Erythroblast (primary cell): Measurements from ENCODE around the gene OPHN1.

Experiments used
- DNase-seq, 2 experiments: peaks; one replicate each; lab custom pipeline; 2025; lab: John Stamatoyannopoulos, UW
- GATA1 ChIP-seq: IDR thresholded peaks from 2 replicates; pipeline ENCODE4 v1.6.1; 2011; ENCODE audit warnings: low read depth, mild to moderate bottlenecking, control low read depth, low read length, moderate library complexity
- POLR2A ChIP-seq: IDR thresholded peaks from 2 replicates; pipeline ENCODE4 v1.6.1; 2011; ENCODE audit warnings: mild to moderate bottlenecking, low read length

The OPHN1 gene

DNA sequence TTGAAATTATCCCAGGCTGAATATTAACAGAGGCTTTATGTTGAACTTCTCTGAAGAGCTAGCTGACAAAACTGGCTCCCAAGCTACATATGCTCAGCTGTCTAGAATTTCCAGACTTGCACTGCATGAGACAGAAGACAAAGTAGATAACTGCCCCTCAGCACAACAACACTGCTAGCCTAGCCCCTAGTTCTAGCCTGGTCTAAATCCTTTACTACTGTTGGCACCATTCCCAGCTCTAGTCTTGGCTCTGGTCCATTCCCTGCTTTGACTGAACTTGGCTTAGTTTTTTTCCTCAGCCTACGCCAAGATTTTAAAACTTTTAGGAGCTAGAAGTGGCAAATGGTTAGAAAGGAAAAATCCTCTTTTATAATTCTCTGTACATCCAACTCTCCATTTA, 7.6 kb upstream of the OPHN1 start:
- peak; percentile 45 to 53 for DNase-seq
- no peak for TF ChIP-seq GATA1
- no peak for TF ChIP-seq POLR2A

- TF ChIP-seq POLR2A (no peak), GATA1 (no peak)
- peak; percentile 7 to 38 for DNase-seq
Observed at GRCh38 chrX:68440442-68440841, 7.1 kb upstream of the OPHN1 start.

DNA sequence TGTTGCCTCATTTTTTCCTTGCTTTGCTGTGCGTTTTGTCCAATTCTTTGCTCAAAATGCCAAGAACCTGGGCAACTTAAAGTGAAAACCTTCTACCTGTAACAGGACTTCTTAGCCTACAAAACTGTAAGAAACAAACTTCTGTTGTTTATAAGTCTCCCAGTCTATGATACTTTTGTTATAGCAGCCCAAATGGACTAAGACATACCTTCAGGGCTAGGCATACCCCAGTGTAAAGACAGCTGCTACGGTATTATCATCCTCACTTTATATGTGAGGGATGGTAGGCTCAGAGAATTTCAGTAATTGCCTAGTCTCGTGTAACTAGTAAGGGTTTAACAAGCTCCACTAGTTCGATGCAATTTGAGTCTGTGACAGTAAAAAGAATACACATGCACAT, 6.0 kb upstream of the OPHN1 start:
- DNase-seq: no peak
- no peak for TF ChIP-seq POLR2A
- TF ChIP-seq GATA1: no peak

DNA sequence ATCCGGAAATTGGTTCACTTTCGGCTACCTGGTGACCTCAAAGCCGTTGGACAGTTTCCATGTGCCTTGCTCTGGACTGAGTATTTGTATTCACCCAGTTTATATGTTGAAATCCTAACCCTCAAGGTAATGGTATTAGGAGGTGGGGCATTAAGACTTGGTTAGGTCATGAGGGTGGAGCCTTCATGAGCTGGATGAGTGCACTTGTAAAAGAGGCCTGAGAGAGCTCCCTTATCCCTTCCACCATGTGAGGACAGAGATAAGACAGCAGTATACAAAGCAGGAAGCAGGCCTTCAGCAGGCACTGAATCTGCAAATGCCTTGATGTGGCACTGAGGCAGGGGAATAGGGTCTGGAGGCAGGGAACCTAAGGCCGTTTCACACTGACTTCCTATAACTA, 5.3 kb upstream of the OPHN1 start:
- TF ChIP-seq POLR2A (no peak), GATA1 (peak; percentile 25)
- DNase-seq: peak; percentile 83 to 91

GRCh38 chrX:68433981-68434299, 645 bp upstream of the OPHN1 start:
- TF ChIP-seq POLR2A (no peak), GATA1 (no peak)
- DNase-seq: no peak

GRCh38 chrX:68432648-68433047, 647 bp downstream of the OPHN1 start:
- DNase-seq: peak; percentile 46 to 73
- TF ChIP-seq POLR2A (peak; percentile 10), GATA1 (no peak)

DNA sequence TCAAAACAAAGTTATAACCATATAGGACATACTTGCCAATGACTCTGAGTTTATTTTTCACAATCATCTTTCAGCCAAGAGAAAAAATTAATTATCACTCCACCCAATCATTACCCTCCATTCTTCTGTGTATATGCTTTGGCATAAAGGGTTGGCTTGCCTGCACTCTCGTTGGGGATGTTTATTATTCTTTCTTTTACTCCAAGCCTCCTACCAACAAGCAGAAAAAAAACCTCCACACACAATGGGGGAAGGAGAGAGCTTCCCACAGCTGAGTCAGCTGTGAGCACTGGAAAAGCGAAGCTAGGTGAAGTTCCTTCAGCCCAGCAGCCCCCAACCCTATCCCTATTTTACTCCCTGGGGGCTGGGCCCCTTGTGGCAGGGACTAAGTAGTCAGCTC, 1.5 kb downstream of the OPHN1 start:
- DNase-seq: no peak
- TF ChIP-seq GATA1: no peak
- TF ChIP-seq POLR2A: no peak

DNA sequence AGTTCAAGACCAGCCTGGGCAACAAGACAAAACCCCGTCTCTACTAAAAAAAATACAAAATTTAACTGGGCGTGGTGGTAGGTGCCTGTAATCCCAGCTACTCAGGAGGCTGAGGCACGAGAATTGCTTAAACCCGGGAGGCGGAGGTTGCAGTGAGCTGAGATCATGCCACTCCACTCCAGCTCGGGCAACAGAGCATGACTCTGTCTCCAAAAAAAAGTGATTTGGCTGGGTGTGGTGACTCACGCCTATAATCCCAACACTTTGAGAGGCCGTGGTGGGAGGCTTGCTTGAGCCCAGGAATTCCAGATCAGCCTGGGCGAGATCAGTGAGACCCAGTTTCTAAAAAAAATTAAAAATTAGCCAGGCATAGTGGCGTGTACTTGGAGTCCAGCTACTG, 4.1 kb downstream of the OPHN1 start:
- no peak for TF ChIP-seq GATA1
- no peak for TF ChIP-seq POLR2A
- DNase-seq: no peak

GRCh38 chrX:68428431-68428830, 4.9 kb downstream of the OPHN1 start:
- no peak for TF ChIP-seq GATA1
- no peak for TF ChIP-seq POLR2A
- no peak for DNase-seq

- DNase-seq: no peak
- TF ChIP-seq POLR2A: no peak
- no peak for TF ChIP-seq GATA1
Observed at GRCh38 chrX:68424719-68425118, 8.6 kb downstream of the OPHN1 start.

DNA sequence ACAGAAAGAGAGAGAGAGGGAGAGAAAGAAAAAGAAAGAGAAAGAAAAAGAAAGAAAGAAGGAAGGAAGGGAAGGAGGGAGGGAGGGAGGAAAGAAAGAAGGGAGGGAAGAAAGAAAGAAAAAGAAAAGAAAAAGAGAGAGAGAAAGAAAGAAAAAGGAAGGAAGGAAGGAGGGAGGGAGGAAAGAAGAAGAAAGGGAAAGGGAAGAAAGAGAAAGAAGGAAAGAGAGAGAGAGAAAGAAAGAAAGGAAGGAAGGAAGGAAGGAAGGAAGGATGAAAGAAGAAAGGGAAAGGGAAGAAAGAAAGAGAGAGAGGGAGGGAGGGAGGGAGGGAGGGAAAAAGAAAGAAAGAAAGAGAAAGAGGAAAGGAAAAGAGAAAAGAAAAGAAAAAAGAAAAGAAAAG, 10.8 kb downstream of the OPHN1 start:
- TF ChIP-seq POLR2A (no peak), GATA1 (no peak)
- DNase-seq: no peak

- TF ChIP-seq POLR2A (no peak), GATA1 (no peak)
- no peak for DNase-seq
Observed at GRCh38 chrX:68421636-68422035, 11.7 kb downstream of the OPHN1 start.

- TF ChIP-seq GATA1: no peak
- no peak for TF ChIP-seq POLR2A
- DNase-seq: no peak
Observed at GRCh38 chrX:68420559-68420958, 12.7 kb downstream of the OPHN1 start.

GRCh38 chrX:68419975-68420374, 13.3 kb downstream of the OPHN1 start:
- no peak for DNase-seq
- TF ChIP-seq GATA1: no peak
- no peak for TF ChIP-seq POLR2A

- no peak for DNase-seq
- TF ChIP-seq POLR2A (no peak), GATA1 (no peak)
Observed at GRCh38 chrX:68417651-68418050, 15.6 kb downstream of the OPHN1 start.

GRCh38 chrX:68416592-68416991, 16.7 kb downstream of the OPHN1 start:
- DNase-seq: no peak
- TF ChIP-seq POLR2A: no peak
- no peak for TF ChIP-seq GATA1

DNA sequence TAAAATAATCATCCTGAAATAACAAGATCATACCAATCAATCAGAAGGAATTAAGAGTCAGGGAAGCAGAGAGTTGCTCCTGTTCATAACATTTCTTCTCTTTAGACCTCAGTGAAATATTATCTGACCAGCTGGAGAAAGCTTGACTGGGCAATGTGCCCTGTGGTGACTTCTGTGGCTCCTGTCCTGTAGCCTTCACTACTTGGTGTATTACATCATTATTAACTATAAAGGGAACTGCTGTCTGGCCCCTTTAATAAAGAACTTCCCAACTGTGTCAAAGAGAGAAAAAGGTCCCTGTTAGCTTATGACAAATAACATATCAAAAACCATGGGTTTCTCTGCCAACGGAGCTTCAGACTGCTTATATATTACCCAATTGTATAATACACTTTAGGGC, 18.0 kb downstream of the OPHN1 start:
- TF ChIP-seq GATA1 (no peak), POLR2A (no peak)
- DNase-seq: no peak
